ENCODE measurements around the gene ABCD4. TPM values are rescaled to one million over a fixed set of nuclear protein-coding genes. Genes with fewer than 3 reads are reported as not detected.
"Not testable (repeated sequence)": the region's sequence is repeated elsewhere in the genome, so short reads cannot be mapped to it uniquely, and the experiment has no call there.

Gene ABCD4
- total RNA-seq, 2 donors from 2014 or later = 33.4 to 77.3 TPM

GRCh38 chr14:74333909-74334308 is 31.2 kb upstream of the ABCD4 start:
- WGBS = 76% methylated on average over 4 of the region's 4 CpGs
- no peaks in the 10 kb centered on the region for H3K36me3 ChIP-seq
- no peaks in the 10 kb centered on the region for H3K9me3 ChIP-seq
- no peak overlapping the region for H3K4me3 ChIP-seq
- no peaks in the 10 kb centered on the region for H3K27me3 ChIP-seq (replicated peaks; ENCODE audit: insufficient read depth)
- TF ChIP-seq CTCF (IDR thresholded peaks at IDR 0.05) (no peak), POLR2A (IDR thresholded peaks at IDR 0.05) (no peak), POLR2AphosphoS5 (IDR thresholded peaks at IDR 0.05) (no peak)
- no peak overlapping the region for H3K27ac ChIP-seq
- H3K4me1 ChIP-seq (replicated peaks) = no peaks in the 10 kb centered on the region
- no peak for DNase-seq (ENCODE audit: low spot score)
- intact Hi-C loops (cut with DNase I) = no loop called here

GRCh38 chr14:74329950-74330552 is 27.3 kb upstream of the ABCD4 start:
- H3K27ac ChIP-seq; DNase-seq (ENCODE audit: low spot score); H3K4me1 ChIP-seq (replicated peaks); H3K36me3 ChIP-seq; H3K27me3 ChIP-seq (replicated peaks; ENCODE audit: insufficient read depth); H3K9me3 ChIP-seq; intact Hi-C loops (cut with DNase I); H3K4me3 ChIP-seq: not testable (repeated sequence)
- WGBS = 79% methylated on average over 9 of the region's 9 CpGs

- TF ChIP-seq POLR2A (IDR thresholded peaks at IDR 0.05) (no peak), POLR2AphosphoS5 (IDR thresholded peaks at IDR 0.05) (no peak), CTCF (IDR thresholded peaks at IDR 0.05) (no peak)
- Histone ChIP-seq H3K27ac (no peak overlapping the region), H3K36me3 (no peaks in the 10 kb centered on the region), H3K9me3 (no peaks in the 10 kb centered on the region), H3K4me3 (no peak overlapping the region), H3K4me1 (replicated peaks) (no peaks in the 10 kb centered on the region), H3K27me3 (replicated peaks; ENCODE audit: insufficient read depth) (no peaks in the 10 kb centered on the region)
- 29% methylated on average over 10 of the region's 10 CpGs for WGBS
- DNase-seq (ENCODE audit: low spot score) = no peak
- intact Hi-C loops (cut with DNase I) = no loop called here
Observed at GRCh38 chr14:74326369-74327152, 23.8 kb upstream of the ABCD4 start.

GRCh38 chr14:74325446-74325845 is 22.7 kb upstream of the ABCD4 start:
- intact Hi-C loops (cut with DNase I) = no loop called here
- Histone ChIP-seq H3K27me3 (replicated peaks; ENCODE audit: insufficient read depth) (no peaks in the 10 kb centered on the region), H3K9me3 (no peaks in the 10 kb centered on the region), H3K36me3 (no peaks in the 10 kb centered on the region), H3K4me1 (replicated peaks) (no peaks in the 10 kb centered on the region), H3K4me3 (no peak overlapping the region), H3K27ac (no peak overlapping the region)
- DNase-seq (ENCODE audit: low spot score) = no peak
- TF ChIP-seq POLR2AphosphoS5 (IDR thresholded peaks at IDR 0.05) (no peak), CTCF (IDR thresholded peaks at IDR 0.05) (no peak), POLR2A (IDR thresholded peaks at IDR 0.05) (no peak)
- 88% methylated on average over 3 of the region's 3 CpGs for WGBS

GRCh38 chr14:74324931-74325361 is 22.2 kb upstream of the ABCD4 start:
- no peaks in the 10 kb centered on the region for H3K36me3 ChIP-seq
- 72% methylated on average over 3 of the region's 3 CpGs for WGBS
- TF ChIP-seq POLR2AphosphoS5 (IDR thresholded peaks at IDR 0.05) (no peak), CTCF (IDR thresholded peaks at IDR 0.05) (peak in 1 of 4 experiments; percentile 26)
- no peaks in the 10 kb centered on the region for H3K9me3 ChIP-seq
- H3K27me3 ChIP-seq (replicated peaks; ENCODE audit: insufficient read depth) = no peaks in the 10 kb centered on the region
- intact Hi-C loops (cut with DNase I) = no loop called here
- no peaks in the 10 kb centered on the region for H3K4me1 ChIP-seq (replicated peaks)
- no peak for DNase-seq (ENCODE audit: low spot score)
- no peak overlapping the region for H3K4me3 ChIP-seq
- no peak overlapping the region for H3K27ac ChIP-seq
